Thyroid gland (tissue), 4 donors: ENCODE measurements around the gene ZFP42.

Experiments
- CTCF ChIP-seq, 6 experiments: fragments of 200-600 bp in 3 of 6; fragments of 450-650 bp in 3 of 6; sonication (generic) in 3 of 6; IDR thresholded peaks; one replicate each; pipeline ENCODE4 v1.5.1; 2016 to 2019; ENCODE audit warnings: antibody characterized with exemption in 6 of 6, mild to moderate bottlenecking in 2 of 6, inconsistent platforms in 1 of 6, moderate library complexity in 1 of 6
- POLR2A ChIP-seq, 2 donors: fragments of 450-650 bp; IDR thresholded peaks; one replicate each; pipeline ENCODE4 v1.6.1; 2017; ENCODE audit warnings: antibody characterized with exemption in 2 of 2, mild to moderate bottlenecking in 2 of 2, moderate library complexity in 1 of 2

GRCh38 chr4:188016754-188017153, 21.2 kb downstream of the ZFP42 start:
- no peak for TF ChIP-seq CTCF (IDR thresholded peaks at IDR 0.05)
- no peak for TF ChIP-seq POLR2A (IDR thresholded peaks at IDR 0.05)
